ENCODE data around the gene MAU2.

DNA sequence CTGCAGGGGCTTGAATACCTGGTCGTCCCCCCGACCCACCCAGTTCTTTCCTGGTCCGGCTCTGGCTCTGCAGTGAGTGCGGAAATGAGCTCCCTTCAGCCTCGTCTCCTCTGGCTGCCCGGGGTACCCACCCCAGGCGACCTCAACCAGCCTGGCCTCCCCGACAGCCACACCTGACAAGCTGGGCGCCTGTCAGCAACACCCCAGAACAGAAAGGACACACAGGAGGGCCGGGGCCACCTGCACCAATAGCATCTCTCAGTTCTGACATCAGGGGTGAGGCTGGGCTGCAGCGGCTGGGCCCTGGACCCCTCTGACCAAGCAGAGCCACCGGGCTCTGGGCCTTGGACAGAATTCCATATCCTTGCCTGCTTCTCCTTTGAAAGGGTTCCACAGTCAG is 20.0 kb upstream of the MAU2 start:
- TF ChIP-seq, protein P1, sequence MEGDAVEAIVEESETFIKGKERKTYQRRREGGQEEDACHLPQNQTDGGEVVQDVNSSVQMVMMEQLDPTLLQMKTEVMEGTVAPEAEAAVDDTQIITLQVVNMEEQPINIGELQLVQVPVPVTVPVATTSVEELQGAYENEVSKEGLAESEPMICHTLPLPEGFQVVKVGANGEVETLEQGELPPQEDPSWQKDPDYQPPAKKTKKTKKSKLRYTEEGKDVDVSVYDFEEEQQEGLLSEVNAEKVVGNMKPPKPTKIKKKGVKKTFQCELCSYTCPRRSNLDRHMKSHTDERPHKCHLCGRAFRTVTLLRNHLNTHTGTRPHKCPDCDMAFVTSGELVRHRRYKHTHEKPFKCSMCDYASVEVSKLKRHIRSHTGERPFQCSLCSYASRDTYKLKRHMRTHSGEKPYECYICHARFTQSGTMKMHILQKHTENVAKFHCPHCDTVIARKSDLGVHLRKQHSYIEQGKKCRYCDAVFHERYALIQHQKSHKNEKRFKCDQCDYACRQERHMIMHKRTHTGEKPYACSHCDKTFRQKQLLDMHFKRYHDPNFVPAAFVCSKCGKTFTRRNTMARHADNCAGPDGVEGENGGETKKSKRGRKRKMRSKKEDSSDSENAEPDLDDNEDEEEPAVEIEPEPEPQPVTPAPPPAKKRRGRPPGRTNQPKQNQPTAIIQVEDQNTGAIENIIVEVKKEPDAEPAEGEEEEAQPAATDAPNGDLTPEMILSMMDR (IDR thresholded peaks at IDR 0.05): no peak
- no peak for TF ChIP-seq POLR2A (IDR thresholded peaks at IDR 0.05)
